GM19099 (cell line): ENCODE data around the gene SMARCD1.

Experiments
- POLR2A ChIP-seq: IDR thresholded peaks from 3 replicates; pipeline ENCODE4 v1.6.1; 2011; ENCODE audit warnings: low read depth; ENCODE audit not compliant: insufficient read length; ENCODE audit errors: extremely low read depth

The SMARCD1 gene

GRCh38 chr12:50085615-50086072 lies 502 bp downstream of the SMARCD1 start:
- no peak for TF ChIP-seq POLR2A

- TF ChIP-seq POLR2A: no peak
These were observed 1.0 kb downstream of the SMARCD1 start for GRCh38 chr12:50086148-50086547.

DNA sequence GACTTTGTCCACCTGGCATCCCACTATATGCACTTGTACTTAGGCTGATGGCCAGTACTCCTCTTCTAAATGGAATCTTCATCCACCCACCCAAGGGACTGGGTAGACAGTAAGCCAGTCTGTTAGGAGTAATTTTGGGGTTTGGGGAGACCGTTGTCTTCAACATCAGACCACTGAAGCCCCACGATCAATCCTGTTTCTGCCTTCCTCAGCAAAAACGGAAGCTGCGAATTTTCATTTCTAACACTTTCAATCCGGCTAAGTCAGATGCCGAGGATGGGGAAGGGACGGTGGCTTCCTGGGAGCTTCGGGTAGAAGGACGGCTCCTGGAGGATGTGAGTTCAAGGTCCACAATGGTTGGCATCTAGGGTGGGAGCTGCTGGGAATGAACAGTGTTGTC lies 2.0 kb downstream of the SMARCD1 start:
- no peak for TF ChIP-seq POLR2A

- TF ChIP-seq POLR2A: no peak
These were observed 2.9 kb downstream of the SMARCD1 start for GRCh38 chr12:50087995-50088394.

DNA sequence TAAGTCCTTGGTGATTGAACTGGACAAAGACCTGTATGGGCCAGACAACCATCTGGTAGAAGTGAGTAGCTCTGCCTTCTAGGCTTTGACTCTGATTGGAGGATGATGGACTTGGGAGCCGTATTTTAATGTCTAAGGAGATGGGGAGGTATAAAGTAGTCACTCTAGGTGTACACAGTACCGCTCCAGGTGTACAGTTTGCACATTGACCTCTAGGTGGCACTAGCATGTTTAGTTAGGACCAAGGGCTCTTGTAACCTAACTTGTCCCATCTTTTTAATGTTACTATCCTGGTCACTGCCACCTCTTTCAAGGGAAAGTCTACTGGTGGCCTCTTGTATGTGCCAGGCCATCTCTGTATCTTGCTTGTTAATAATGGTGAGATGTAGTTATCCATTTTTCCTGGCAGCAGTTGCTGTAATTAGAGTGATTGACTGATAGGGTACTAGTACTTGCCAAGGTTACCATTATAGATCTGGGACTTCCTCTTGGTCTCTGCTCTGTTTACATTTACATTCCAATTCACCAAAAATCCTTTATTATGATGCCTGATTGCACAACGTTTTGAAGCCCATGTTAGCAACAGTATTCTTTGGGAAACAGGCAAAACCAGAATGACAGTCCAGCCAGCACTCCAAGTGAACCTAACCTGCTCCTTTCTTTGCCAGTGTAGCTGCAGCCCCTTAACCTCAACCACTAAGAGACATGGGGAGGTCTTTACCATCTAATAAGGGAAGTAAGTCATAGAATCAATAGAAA lies 3.6 kb downstream of the SMARCD1 start:
- no peak for TF ChIP-seq POLR2A

DNA sequence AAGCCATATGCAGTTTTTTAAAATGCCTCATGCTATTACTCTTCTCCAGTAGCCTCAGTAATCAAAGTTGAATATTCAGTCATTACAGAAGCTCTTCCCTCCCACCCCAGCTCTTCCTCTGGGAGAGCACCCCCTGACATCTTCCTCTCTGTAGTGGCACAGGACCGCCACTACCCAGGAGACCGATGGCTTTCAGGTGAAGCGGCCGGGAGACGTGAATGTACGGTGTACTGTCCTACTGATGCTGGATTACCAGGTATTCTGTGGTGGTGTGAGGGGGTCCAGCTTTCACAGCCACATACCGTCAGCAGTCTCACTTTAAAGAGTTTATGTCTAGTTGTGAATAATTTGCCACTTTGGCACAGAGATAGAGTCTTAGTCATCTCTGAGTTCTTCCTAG lies 4.6 kb downstream of the SMARCD1 start:
- TF ChIP-seq POLR2A: no peak

GRCh38 chr12:50090391-50090790 lies 5.2 kb downstream of the SMARCD1 start:
- TF ChIP-seq POLR2A: no peak

DNA sequence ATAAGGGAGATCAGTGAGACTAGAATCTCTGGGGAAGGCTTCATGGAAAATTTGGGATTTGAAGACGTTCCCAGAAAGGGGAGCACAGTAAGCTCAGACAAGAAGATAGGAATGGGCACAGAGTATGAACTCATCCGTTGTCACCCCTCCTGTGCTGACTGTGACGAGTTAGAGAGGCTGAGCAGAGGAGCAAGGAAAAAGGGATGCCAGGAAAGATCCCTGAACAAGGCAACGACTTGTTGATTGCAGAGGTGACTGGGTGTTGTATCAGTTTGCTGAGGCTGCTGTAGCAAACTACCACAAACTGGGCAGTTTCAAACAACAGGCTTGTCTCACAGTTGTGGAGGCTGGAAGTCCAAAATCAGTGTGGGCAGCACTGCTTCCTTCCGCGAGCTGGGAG lies 12.8 kb downstream of the SMARCD1 start:
- TF ChIP-seq POLR2A: no peak

DNA sequence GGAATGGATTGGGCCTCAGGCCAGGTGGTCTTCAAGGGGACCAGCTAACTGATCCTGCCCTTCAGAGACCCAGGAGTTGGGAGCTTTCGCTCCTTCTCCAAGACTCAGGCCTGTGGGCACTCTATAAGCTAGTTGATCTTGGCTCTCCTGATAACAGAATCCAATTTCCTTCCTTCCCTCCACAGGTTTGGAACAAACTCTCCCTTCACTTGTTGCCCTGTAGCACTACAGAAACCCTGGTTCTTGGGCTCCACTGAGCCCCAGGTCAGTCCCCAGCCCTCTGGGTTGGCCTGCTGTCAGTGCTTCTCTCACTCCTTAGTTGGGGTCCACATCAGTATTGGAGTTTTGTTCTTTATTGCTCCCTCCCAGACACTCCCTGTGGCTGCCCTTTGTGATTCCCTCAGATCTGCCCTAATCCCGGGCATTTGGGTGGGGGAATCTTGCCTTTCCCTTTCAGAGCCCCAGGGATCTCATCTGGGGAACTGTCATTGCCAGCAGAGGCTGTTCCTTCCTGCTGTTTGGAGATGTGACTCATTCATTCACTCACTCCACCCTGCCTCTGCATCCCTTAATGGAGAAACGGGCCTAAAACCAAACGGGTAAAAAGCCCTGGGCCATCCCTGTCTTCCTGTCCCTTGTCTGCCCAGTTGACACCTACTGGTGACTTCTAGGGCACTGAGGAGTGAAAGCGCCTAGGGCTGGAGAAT lies 14.3 kb downstream of the SMARCD1 start:
- TF ChIP-seq POLR2A: no peak

DNA sequence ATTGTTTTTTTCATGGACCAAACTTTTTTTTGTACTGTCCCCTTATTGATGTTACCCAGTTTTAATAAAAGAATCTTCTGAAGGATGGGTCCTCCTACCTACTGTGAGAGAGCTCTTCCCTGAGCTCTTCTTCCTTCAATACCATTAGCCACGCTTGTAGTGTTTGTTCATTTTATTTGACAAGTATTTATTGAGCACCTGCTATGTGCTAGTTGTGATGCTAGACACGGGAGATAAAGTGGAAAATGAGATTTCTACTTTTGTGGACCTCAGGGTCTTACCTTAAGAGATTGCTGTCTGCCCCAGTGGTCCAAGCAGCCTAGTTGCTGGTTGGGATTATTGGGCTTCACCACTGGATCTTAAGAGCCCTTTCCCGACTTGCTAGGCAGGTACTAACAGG lies 15.4 kb downstream of the SMARCD1 start:
- no peak for TF ChIP-seq POLR2A

DNA sequence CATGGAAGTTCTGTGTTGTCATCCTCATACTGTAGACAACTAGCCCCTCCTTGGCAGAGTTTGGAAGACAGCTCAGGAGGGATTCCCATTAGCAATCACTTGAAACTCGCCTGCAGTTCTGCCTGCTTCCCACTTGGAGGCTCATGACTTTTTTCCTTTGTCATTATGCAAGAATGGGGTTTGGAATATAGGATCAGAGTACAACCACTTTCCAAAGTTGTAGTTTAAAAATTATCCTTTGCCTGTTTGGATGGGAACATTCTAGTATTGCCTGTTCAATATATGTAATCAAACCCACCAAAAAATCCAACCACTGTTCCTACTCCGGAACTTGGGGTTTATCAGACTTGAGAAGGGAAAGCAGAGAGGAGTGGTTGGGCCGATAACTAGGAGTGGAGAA lies 16.5 kb downstream of the SMARCD1 start:
- TF ChIP-seq POLR2A: no peak

DNA sequence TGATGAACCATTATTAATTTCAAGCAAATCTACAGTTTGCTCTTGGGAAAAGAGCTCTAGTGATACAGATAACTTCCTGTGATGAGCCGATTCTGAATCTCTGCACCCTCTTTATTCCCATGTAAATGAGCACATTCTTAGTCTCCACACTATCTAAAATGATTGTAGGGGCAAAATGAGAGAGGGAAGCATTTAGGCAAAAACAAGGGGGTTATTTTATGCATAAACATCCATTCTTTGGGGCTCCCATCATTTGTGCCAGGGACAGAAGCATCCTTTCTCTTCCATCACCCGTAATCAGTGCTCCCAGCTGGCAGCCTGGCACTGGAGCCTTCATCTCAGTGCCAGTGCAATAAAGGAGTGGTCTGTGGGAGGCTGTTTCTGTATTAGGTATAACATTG lies 17.0 kb downstream of the SMARCD1 start:
- TF ChIP-seq POLR2A: no peak

DNA sequence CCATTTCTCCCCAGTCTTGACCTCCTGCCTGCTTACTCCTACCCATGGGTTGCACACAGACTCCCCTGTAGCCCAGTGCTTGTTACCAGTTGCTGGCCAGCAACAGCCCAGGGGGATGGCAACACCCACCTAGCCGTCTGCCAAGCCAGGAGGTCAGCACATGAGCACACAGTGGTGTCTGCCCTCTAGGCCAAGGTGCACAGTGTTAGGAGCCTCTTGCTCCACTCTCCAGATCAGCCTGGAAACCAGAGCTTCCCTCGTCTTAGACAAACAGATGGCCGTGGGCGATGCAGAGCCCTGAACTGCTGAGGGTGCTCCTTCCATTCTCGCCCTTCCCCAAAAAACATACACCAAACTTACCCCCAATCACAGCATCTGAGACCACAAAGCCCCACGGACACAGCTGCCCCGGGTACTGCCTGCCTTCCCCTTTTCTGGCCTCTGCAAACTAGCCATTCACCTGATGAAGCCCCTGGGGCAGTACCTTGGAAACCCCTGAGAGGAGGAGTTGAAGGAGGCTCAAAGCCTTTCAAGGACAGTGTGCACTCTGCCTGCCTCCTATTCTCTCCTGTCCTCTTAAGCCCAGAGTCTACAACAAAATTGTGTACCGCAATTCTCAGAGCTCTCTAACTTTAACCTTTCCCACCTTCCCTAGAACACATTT lies 17.6 kb downstream of the SMARCD1 start:
- no peak for TF ChIP-seq POLR2A

- TF ChIP-seq POLR2A: no peak
These were observed 18.2 kb downstream of the SMARCD1 start for GRCh38 chr12:50103351-50103750.

GRCh38 chr12:50103767-50104321 lies 18.7 kb downstream of the SMARCD1 start, which contains the start of gene GPD1:
GPD1 (plus strand) TSS chr12:50104008; CDS start chr12:50104051, 43 bp downstream.
- TF ChIP-seq POLR2A: no peak

GRCh38 chr12:50104417-50105366 lies 19.6 kb downstream of the SMARCD1 start:
- TF ChIP-seq POLR2A: no peak
